GM21423 (cell line): ENCODE data around the gene TRAF7.

Source experiments
- ATAC-seq: cut with Tn5 transposase; IDR thresholded peaks from one replicate; pipeline ENCODE4 v1.9.1; 2021; ENCODE audit warnings: mild to moderate bottlenecking, moderate library complexity; ENCODE audit not compliant: unreplicated experiment

Gene TRAF7

GRCh38 chr16:2163211-2163881 is 7.8 kb downstream of the TRAF7 start:
- ATAC-seq: no peak

DNA sequence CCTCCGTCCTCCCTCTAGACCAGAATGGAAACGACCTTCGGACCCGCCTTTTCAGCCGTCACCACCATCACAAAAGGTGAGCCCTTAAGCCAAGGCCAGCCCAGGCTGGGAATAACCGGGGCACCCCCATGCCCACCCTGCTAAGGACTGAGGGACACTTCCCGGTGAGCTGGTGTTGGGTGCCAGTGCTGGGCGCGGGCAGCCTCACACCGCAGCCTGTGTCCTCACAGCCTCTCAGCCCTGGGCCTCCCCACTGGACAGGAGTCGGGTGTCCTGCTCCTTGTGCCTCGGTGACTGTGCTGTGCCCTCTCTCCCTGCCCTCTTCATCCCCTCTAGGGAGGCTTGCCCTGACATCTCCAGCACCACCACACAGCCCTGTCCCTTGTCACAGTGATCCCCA is 10.3 kb downstream of the TRAF7 start:
- ATAC-seq: no peak

DNA sequence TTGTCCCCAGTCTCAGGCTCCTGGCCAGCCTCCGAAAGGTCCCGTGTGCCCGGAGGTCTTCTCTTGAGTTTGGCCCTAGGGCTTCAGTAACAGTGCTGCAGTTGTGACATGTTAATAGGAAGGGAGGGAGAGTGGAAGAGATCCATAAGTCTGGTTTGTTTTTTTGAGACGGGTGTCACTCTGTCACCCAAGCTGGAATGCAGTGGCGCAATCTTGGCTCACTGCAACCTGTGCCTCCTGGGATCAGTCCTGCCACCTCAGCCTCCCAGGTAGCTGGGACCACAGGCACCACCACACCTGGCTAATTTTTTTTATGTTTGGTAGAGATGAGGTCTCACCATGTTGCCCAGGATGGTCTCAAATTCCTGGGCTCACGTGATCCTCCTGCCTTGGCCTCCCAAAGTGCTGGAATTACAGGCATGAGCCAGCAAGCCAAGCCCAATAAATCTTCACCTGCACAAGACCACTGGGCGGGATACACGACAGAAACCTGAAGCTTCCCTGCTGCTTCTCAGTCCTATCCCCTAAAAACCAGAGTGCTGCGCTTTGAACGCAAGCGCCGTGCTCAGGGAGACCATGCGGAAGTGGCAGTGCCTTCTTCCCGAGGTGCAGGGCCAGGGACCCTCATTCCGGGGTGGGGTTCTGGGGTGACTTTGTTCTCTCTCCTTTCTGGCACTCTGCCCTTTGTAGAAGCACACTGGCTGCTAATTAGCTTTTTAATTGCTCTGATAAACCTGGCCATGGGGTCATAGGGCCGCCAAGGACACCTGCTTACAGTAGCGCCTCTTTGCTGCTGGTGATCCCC is 10.9 kb downstream of the TRAF7 start:
- no peak for ATAC-seq

DNA sequence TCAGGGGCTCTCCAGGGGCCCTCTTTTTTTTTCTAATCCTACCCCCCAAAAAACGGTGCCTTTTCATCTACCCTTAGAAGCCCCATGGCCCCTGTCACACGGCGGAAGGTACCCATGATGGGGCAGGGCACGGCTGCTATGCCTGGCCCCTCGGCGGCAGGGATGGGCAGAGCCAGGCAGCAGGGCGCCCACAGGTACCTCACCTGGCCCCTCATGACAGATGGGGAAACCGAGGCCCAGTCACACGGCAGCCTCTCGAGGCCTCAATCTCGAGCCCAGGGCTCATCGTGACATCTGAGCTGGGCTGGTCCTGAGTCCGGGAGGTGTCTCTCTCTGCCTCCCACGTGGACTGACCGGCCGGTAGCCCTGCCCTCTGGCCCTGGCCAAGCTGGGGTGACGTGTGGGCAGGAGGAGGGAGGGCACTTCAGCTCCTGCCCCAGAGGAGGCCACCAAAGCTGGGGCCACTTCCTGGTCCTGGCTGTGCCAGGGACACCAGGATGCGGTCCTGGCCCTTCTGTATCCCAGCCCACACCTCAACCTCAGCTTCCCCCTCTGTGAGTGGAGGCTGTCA is 11.6 kb downstream of the TRAF7 start:
- ATAC-seq: no peak

DNA sequence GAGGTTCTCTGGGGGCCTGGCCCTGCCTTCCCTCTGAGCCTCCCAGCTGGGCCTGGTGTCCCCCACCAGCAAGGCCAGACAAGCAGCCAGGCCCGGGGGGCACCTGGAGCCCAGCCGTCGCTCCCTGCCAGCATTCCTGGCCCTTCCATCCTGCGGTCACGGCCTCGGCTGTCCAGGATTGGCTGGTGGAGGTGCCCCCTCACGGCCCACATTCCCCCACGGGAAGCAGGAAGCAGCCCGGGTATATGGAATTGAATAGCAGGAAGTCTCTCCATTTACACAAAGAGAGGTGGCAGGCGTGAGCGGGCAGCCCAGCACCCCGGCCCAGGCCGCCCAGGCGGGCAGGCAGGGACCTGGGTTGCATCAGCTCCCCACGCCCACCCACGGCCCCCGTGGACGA is 14.5 kb downstream of the TRAF7 start:
- ATAC-seq: no peak

DNA sequence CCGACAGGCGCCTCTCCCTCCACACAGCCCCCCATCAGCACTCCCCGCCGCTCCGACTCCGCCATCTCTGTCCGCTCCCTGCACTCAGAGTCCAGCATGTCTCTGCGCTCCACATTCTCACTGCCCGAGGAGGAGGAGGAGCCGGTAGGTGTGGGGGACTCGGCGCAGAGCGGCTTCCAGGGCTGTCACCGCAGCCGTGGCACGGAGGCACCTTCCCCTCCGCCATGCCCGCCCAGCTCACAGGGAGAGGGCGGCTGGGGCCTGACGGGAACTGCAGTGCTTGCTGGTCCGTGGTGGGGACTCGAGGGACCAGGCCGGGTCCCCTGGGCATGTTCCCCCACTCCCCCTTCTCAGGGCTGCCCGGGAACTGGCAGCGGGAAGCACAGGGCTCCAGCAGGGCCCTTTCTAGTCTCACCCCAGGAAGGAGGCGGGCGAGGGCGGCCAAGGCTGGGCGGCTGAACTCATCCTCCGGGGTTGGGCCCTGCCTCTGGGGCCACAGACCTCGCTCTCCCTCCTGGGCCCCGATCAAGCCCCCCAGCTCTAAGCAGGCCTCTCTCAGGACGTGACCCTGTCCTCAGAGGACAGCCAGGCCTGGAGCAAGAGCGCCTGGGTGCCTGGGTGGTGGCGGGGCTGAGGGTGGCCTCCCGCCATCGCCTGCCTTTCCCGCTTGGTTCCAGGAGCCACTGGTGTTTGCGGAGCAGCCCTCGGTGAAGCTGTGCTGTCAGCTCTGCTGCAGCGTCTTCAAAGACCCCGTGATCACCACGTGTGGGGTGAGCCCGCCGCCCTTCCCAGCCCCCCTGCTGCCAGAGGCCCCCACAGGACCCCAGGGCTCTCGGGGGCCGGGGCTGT is 15.2 kb downstream of the TRAF7 start:
- no peak for ATAC-seq

DNA sequence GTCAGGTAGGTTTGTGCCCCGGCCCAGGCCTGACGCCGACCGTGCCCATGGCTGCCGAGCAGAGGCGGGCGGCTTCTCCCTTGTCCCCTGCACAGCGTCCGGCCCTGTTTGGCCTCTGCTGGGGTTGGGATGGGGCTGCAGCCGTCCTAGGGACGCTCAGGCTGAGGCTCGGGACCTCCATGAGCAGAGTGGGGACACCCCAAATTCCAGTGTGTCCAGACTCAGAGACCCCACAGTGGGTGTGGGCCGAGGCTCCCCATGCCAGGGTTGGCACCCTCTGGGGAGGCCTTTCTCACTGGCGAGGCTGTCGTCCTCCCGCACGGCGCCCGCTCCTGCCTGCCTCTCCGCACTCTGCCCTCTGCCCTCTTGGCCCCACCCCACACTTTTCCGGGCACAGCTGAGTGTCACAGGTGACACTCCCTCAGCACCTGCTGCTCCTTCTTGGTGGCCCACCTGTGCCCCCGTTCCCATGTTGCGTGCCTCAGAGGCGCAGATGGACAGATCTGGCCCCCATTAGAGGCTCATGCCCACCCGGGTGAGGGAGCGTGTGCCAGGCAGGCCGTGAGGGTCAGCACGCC is 16.1 kb downstream of the TRAF7 start:
- no peak for ATAC-seq

- ATAC-seq: no peak
Observed at GRCh38 chr16:2172688-2173335, 17.2 kb downstream of the TRAF7 start.

DNA sequence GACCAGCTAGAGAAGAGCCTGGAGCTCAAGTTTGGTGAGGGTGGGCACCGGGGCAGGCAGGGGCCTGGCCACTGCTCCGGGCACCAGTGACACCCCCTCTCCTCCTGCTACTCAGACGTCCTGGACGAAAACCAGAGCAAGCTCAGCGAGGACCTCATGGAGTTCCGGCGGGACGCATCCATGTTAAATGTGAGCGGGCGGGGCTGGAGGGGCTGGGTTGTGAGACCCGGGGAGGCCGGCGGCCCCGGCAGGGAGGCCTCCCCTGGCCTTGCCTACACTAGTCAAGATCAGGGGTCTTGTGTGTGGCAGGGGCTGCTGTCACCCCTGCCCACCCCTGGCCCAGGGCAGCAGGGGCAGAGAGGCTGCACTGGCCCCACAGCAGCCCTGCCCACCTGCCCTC is 17.8 kb downstream of the TRAF7 start:
- no peak for ATAC-seq

GRCh38 chr16:2173916-2174315 is 18.3 kb downstream of the TRAF7 start:
- ATAC-seq: no peak

DNA sequence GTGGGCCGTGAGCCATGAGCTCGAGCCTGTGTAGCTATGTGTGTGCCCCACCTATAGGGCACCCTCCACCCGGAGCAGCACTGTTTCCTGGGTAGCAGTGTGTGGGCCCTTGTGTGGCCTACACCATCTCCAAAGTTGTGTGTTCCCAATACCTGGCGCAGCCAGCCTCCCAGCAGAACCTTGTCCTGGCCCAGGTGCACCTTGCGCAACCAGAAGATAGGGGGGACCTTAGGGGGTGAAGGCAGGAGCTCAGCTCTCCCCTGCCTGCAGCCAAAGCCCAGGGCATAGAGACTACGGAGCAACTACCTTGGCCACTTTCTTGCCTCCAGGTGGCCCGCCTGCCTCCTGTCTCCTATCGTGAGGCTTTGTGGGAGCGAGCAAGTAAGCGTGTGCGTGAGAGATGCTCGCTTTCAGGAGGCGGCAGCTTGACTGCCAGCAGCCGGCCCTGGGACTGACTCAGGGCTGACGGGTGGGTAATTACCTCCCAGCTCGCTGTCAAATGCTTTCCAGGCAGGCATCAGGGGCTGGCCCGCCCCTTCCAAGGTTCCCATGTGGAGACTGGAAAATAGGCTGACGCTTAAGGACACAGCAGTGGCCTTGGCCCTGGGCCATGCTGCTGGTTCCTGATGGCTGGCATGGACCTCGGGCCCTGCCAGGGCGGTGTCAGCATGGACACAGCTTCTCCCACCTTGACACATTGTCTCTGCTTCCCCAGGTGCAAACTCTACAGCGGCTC is 19.0 kb downstream of the TRAF7 start:
- no peak for ATAC-seq

DNA sequence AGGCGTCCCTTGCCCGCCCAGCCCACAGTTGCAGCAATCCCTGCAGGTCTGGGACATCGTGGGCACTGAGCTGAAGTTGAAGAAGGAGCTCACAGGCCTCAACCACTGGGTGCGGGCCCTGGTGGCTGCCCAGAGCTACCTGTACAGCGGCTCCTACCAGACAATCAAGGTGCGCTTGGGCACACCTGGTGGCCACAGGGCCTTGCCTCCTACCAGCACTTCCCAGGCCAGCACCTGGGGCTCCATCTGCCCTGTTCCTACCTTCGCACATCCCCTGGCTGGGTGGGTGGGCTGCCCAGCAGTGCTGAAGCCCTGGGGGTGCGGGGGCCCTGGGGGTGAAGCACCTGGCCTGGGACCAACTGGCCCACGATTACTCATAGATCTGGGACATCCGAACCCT is 19.9 kb downstream of the TRAF7 start:
- ATAC-seq: no peak

DNA sequence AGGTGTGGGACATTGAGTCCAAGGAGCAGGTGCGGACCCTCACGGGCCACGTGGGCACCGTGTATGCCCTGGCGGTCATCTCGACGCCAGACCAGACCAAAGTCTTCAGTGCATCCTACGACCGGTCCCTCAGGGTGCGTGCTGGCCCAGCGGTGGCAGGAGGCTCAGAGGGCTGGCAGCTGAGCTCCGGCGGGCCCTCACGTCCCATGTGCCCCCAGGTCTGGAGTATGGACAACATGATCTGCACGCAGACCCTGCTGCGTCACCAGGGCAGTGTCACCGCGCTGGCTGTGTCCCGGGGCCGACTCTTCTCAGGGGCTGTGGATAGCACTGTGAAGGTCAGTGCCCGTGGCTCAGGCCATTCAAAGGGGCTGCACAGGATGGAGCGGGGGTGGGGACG is 20.5 kb downstream of the TRAF7 start:
- no peak for ATAC-seq

GRCh38 chr16:2177101-2177500 is 21.5 kb downstream of the TRAF7 start:
- ATAC-seq: no peak

DNA sequence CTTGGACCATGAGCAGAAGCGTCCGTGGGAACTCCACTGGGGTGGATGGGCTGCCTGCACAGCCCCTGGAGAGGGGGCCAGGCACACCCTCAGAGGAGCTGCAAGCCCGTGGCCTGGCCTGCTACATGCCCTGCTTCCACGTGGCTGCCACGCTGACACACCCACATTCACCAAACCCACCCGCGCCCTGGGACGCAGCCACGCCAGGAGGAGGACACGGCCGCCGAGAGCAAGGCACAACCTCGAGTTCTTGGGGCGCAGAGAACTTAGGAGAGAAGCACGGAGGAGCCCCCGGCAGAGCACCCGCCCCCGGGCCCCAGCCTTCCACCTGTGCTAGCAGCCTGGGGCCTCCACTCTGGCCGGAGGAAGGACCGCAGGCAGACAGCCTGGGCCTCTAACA is 22.0 kb downstream of the TRAF7 start:
- no peak for ATAC-seq

DNA sequence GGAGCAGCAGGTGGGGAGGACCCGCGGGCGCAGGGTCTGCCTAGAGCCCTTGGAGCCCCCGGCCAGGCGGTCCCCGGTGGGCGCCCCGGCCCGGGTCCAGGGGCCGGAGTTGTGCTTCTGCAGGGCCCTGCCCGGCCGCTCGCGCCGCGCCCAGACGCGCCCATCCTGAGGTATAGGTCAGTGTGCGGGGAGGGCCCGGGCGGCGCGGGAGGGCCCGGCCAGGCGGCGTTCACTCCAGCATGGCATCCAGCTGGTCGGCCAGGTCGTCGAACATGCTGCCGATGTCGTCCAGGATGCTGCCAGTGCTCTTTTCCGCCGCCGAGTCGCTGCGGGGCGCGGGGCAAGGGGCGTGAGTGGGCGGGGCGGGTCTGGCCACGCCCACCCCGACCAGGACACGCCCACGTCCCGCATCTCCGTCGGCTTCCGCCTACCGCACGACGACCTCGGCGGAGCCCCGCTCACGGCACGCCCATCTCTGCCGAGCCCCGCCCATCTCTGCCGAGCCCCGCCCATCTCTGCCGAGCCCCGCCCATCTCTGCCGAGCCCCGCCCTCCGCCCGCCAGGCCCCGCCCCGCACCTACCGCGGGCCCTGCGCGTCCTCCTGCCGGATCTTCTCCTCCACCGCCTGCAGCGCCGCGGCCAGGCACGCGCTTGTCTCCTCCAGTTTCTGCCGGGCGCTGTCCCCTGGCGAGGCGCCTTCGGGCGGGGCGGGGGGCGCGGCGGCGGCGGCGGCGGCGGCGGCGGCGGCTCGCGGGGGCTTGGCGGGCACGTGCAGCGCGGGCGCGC is 22.9 kb downstream of the TRAF7 start:
- ATAC-seq: no peak

DNA sequence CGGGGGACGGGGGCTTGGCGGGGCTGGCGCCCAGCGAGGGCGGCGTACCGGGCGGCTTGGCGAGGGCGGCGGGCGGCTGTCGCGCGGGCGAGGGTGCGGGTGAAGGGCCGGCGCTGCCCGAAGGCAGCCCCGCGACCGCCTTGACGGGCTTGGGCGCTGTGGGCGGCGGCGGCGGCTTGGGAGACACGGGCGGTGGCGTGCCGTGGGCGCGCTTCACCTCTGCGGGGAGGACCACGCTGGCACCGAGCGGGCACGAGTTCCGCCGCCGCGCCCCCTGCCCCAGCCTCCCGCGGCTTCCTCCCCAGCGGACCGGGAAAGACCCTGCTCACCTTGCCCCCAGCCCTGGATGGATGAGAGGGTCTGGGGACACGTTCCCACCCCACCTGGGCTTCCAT is 23.5 kb downstream of the TRAF7 start:
- no peak for ATAC-seq

DNA sequence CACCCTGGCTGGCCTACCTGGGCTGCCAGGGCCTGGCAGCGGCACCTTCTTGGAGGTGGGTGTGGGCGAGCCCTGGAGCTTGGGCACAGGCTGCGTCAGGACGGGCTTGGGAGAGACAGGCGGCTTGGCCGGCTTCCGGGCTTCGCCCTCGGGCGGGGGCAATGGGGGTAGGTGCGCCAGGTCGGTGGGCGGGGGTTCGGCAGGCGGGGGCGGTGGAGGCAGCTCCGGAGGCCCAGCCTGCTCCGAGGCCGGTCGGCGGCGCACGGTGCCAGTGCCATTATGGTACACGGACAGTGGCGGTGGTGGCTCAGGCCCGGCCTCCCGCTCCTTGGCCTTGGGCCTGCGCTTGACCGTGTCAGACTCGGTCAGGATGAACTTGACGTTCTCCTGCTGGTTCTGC is 24.0 kb downstream of the TRAF7 start:
- ATAC-seq: no peak

- ATAC-seq: no peak
Observed at GRCh38 chr16:2180461-2180860, 24.9 kb downstream of the TRAF7 start.
